Adipose tissue (tissue), 3 donors: ENCODE results near the gene ITGA7. TPM values are rescaled to one million over a fixed set of nuclear protein-coding genes. Genes with fewer than 3 reads are reported as not detected.

ENCODE experiments used
- H3K27ac ChIP-seq: one replicate; pipeline ENCODE4 v1.5.1; 2013; ENCODE audit warnings: low read depth, low read length
- WGBS, 3 donors: extraction: QIAGEN DNeasy Blood & Tissue Kit; methylation state at CpG; one replicate each; pipeline ENCODE4 v1.1.7; 2013; 5-methylcytosine and 5-hydroxymethylcytosine counted together
- polyA plus RNA-seq, 3 donors: library from polyadenylated mRNA; stranded (reverse); fragments of 200-250 nt; gene quantifications; one replicate each; pipeline ENCODE4 v1.2.3, GENCODE V29; 2013
- donor health status: healthy with polysubstance abuse.
- donor health status: Bipolar disorder and iron deficiency.
- donor health status: healthy.

Gene ITGA7
- polyA plus RNA-seq, 3 donors = 71.2 to 591 (median 227) TPM

DNA sequence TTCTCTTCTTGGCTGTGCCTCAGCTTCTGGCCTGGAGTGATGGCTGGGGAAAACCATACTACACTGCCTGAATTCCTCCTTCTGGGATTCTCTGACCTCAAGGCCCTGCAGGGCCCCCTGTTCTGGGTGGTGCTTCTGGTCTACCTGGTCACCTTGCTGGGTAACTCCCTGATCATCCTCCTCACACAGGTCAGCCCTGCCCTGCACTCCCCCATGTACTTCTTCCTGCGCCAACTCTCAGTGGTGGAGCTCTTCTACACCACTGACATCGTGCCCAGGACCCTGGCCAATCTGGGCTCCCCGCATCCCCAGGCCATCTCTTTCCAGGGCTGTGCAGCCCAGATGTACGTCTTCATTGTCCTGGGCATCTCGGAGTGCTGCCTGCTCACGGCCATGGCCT lies 70.9 kb downstream of the ITGA7 start, which contains the start of gene OR10P1:
TSS of gene OR10P1 (plus strand) at position 40 of the 400 bp plus-strand sequence. CDS start at position 40, 0 bp downstream.
- 84 to 91% (median 86%) methylated on average over 6 of the region's 6 CpGs for WGBS, 3 donors
- no peak within 1 kb of the TSS for H3K27ac ChIP-seq

- 82 to 86% (median 84%) methylated on average over 6 of the region's 6 CpGs for WGBS, 3 donors
- no peak overlapping the region for H3K27ac ChIP-seq
These were observed 71.5 kb downstream of the ITGA7 start for GRCh38 chr12:55636116-55636655.

Other genes with a start within 250 kb of the ITGA7 start
- not detected for gene OR6C70, start 237.8 kb downstream of the ITGA7 start, polyA plus RNA-seq
- not detected for gene OR6C68, start 215.5 kb downstream of the ITGA7 start, polyA plus RNA-seq
- gene OR6C4, start 158.3 kb downstream of the ITGA7 start, polyA plus RNA-seq = not detected
- gene OR2AP1, start 135.4 kb downstream of the ITGA7 start, polyA plus RNA-seq = not detected
- not detected for gene OR10P1, start 71.0 kb downstream of the ITGA7 start, polyA plus RNA-seq
- 100 to 1,000 TPM; 103 to 323 (median 288) TPM for gene BLOC1S1, start 8.1 kb upstream of the ITGA7 start, polyA plus RNA-seq
- gene RDH5, start 12.5 kb upstream of the ITGA7 start, polyA plus RNA-seq = 100 to 1,000 TPM in 1 of 3 donors, 10 to 100 TPM in 1, 1 to 10 TPM in 1; 9.1 to 172 (median 48.9) TPM
- 1,000 to 10,000 TPM in 2 of 3 donors, 100 to 1,000 TPM in 1; 611 to 1,583 (median 1,331) TPM for gene CD63, start 21.1 kb upstream of the ITGA7 start, polyA plus RNA-seq
- gene GDF11, start 35.2 kb upstream of the ITGA7 start, polyA plus RNA-seq = 10 to 100 TPM in 1 of 3 donors, 1 to 10 TPM in 2; 1.5 to 10.2 (median 2.2) TPM
- 10 to 100 TPM; 40.8 to 85.6 (median 65.7) TPM for gene SARNP, start 109.8 kb upstream of the ITGA7 start, polyA plus RNA-seq
- gene ORMDL2, start 110.1 kb upstream of the ITGA7 start, polyA plus RNA-seq = 10 to 100 TPM; 18.8 to 63.0 (median 27.2) TPM
- gene DNAJC14, start 121.7 kb upstream of the ITGA7 start, polyA plus RNA-seq = 10 to 100 TPM; 10.6 to 17.5 (median 15.2) TPM
- 100 to 1,000 TPM in 1 of 3 donors, 10 to 100 TPM in 1, 1 to 10 TPM in 1; 4.4 to 100 (median 39.6) TPM for gene MMP19, start 135.0 kb upstream of the ITGA7 start, polyA plus RNA-seq
- gene PYM1, start 220.0 kb upstream of the ITGA7 start, polyA plus RNA-seq = 10 to 100 TPM; 16.8 to 33.6 (median 26.2) TPM
- 10 to 100 TPM; 16.9 to 21.4 (median 17.4) TPM for gene DGKA, start 223.3 kb upstream of the ITGA7 start, polyA plus RNA-seq